ENCODE data around the gene DIAPH3. TPM values are rescaled to one million over a fixed set of nuclear protein-coding genes. Genes with fewer than 3 reads are reported as not detected.

The DIAPH3 gene
- polyA plus RNA-seq, 1 of the 3 experiments (the other 2 are of a cell fraction) = 5.4 TPM

DNA sequence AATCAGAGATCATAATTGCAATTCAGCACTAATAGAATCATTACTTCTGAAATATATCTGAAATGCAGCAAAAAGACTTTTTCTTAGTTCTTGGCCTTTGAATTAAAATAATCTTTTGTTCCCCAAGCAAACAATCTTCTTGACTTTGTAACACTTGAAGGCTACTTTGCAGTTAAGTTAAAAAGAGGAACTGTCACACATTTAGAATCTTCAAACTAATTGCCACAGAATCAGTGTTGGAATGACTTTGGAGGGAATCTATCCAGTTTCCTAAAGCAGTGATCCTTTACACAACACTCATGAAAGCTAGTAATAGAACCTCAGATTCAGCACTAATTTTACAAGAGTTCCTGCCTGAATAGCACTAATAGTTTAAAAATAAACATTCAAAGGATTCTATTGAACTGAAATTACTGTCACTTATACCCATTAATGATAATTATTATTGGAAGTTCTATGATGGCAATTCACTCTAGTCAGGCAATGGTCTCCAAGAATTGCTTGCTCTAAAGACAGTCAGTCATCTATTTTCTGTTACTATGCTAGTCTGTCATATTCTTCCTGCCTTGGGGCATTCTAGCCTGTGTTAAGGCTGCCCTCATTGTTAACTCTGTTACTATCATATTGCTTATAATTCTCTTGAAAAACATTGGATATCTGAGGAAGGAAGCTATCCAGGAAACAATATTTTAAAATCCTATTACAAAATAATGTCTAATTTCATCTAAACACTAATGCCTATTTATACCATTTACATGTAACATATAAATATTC lies 362.4 kb downstream of the DIAPH3 start:
- DNase-seq = no peak
- ChIA-PET POLR2A (no interaction called here), CTCF (no interaction called here)
- Histone ChIP-seq H3K27me3 (ENCODE audit: insufficient read depth) (no peaks in the 10 kb centered on the region), H2AFZ (ENCODE audit: low read depth) (no peak overlapping the region), H3K4me3 (ENCODE audit: low read depth in 2 of 2, low read length in 1 of 2) (no peak overlapping the region), H3K79me2 (ENCODE audit: insufficient read depth) (no peaks in the 10 kb centered on the region), H4K20me1 (ENCODE audit: insufficient read depth) (no peaks in the 10 kb centered on the region), H3K36me3 (replicated peaks in 1 of 2; ENCODE audit: control insufficient read depth in 1 of 2, insufficient read depth in 2 of 2, low read length in 1 of 2) (no peaks in the 10 kb centered on the region), H3F3A (replicated peaks; ENCODE audit: insufficient read depth) (no peaks in the 10 kb centered on the region), H3K4me2 (no peak overlapping the region), H3K9me2 (no peaks in the 10 kb centered on the region), H3K27ac (ENCODE audit: low read depth in 2 of 2, low read length in 1 of 2) (no peak overlapping the region), H3K9ac (no peak overlapping the region), H3K9me3 (no peaks in the 10 kb centered on the region), H3K4me1 (ENCODE audit: control insufficient read depth in 1 of 2, insufficient read depth in 2 of 2, low read depth in 1 of 2, low read length in 1 of 2) (no peaks in the 10 kb centered on the region)
- TF ChIP-seq, protein P1, sequence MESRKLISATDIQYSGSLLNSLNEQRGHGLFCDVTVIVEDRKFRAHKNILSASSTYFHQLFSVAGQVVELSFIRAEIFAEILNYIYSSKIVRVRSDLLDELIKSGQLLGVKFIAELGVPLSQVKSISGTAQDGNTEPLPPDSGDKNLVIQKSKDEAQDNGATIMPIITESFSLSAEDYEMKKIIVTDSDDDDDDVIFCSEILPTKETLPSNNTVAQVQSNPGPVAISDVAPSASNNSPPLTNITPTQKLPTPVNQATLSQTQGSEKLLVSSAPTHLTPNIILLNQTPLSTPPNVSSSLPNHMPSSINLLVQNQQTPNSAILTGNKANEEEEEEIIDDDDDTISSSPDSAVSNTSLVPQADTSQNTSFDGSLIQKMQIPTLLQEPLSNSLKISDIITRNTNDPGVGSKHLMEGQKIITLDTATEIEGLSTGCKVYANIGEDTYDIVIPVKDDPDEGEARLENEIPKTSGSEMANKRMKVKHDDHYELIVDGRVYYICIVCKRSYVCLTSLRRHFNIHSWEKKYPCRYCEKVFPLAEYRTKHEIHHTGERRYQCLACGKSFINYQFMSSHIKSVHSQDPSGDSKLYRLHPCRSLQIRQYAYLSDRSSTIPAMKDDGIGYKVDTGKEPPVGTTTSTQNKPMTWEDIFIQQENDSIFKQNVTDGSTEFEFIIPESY (IDR thresholded peaks at IDR 0.05; ENCODE audit: borderline replicate concordance, low read depth) = no peak
- TF ChIP-seq MAX (IDR thresholded peaks at IDR 0.05; ENCODE audit: low read depth) (no peak), TEAD4 (IDR thresholded peaks at IDR 0.05; ENCODE audit: borderline replicate concordance, insufficient read depth) (no peak), MEF2A (IDR thresholded peaks at IDR 0.05; ENCODE audit: borderline replicate concordance, low read depth) (no peak), NFIC (IDR thresholded peaks at IDR 0.05; ENCODE audit: borderline replicate concordance) (no peak), POLR2AphosphoS5 (IDR thresholded peaks at IDR 0.05; ENCODE audit: low read depth, low read length) (no peak), MXI1 (IDR thresholded peaks at IDR 0.05; ENCODE audit: low read depth, low read length) (no peak), RXRA (IDR thresholded peaks at IDR 0.05; ENCODE audit: borderline replicate concordance, low read depth) (no peak)
- TF ChIP-seq, protein P2, sequence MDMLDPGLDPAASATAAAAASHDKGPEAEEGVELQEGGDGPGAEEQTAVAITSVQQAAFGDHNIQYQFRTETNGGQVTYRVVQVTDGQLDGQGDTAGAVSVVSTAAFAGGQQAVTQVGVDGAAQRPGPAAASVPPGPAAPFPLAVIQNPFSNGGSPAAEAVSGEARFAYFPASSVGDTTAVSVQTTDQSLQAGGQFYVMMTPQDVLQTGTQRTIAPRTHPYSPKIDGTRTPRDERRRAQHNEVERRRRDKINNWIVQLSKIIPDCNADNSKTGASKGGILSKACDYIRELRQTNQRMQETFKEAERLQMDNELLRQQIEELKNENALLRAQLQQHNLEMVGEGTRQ (IDR thresholded peaks at IDR 0.05; ENCODE audit: borderline replicate concordance, low read depth, low read length) = no peak
- TF ChIP-seq, protein P3, sequence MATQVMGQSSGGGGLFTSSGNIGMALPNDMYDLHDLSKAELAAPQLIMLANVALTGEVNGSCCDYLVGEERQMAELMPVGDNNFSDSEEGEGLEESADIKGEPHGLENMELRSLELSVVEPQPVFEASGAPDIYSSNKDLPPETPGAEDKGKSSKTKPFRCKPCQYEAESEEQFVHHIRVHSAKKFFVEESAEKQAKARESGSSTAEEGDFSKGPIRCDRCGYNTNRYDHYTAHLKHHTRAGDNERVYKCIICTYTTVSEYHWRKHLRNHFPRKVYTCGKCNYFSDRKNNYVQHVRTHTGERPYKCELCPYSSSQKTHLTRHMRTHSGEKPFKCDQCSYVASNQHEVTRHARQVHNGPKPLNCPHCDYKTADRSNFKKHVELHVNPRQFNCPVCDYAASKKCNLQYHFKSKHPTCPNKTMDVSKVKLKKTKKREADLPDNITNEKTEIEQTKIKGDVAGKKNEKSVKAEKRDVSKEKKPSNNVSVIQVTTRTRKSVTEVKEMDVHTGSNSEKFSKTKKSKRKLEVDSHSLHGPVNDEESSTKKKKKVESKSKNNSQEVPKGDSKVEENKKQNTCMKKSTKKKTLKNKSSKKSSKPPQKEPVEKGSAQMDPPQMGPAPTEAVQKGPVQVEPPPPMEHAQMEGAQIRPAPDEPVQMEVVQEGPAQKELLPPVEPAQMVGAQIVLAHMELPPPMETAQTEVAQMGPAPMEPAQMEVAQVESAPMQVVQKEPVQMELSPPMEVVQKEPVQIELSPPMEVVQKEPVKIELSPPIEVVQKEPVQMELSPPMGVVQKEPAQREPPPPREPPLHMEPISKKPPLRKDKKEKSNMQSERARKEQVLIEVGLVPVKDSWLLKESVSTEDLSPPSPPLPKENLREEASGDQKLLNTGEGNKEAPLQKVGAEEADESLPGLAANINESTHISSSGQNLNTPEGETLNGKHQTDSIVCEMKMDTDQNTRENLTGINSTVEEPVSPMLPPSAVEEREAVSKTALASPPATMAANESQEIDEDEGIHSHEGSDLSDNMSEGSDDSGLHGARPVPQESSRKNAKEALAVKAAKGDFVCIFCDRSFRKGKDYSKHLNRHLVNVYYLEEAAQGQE (IDR thresholded peaks at IDR 0.05; ENCODE audit: low read depth, low read length) = no peak

All from SK-N-SH (cell line).